Muscle layer of duodenum (tissue), 2 donors: Measurements from ENCODE around the gene C1orf198.

Experiments
- H3K27ac ChIP-seq: one replicate; pipeline ENCODE4 v1.7.0; 2013; ENCODE audit warnings: mild to moderate bottlenecking, low read length
- H3K27me3 ChIP-seq: one replicate; pipeline ENCODE4 v1.7.0; 2013; ENCODE audit warnings: low read depth, mild to moderate bottlenecking, control low read depth, low read length
- H3K36me3 ChIP-seq, 2 donors: one replicate each; pipeline ENCODE4 v1.7.0; 2013; ENCODE audit warnings: low read length in 2 of 2, control low read depth in 1 of 2, mild to moderate bottlenecking in 1 of 2; ENCODE audit not compliant: insufficient read depth in 2 of 2, control insufficient read depth in 1 of 2
- H3K4me1 ChIP-seq, 2 donors: one replicate each; pipeline ENCODE4 v1.7.0; 2013; ENCODE audit warnings: low read length in 2 of 2, mild to moderate bottlenecking in 2 of 2, control low read depth in 1 of 2, moderate library complexity in 1 of 2; ENCODE audit not compliant: insufficient read depth in 2 of 2, control insufficient read depth in 1 of 2
- H3K4me3 ChIP-seq, 2 donors: one replicate each; pipeline ENCODE4 v1.7.0; 2013; ENCODE audit warnings: low read length in 2 of 2, low read depth in 1 of 2, mild to moderate bottlenecking in 1 of 2
- H3K9me3 ChIP-seq, 2 donors: one replicate each; pipeline ENCODE4 v1.7.0; 2013; ENCODE audit warnings: low read length in 2 of 2, control low read depth in 1 of 2, mild to moderate bottlenecking in 1 of 2; ENCODE audit not compliant: control insufficient read depth in 1 of 2
- donor health status: healthy.

The C1orf198 gene

DNA sequence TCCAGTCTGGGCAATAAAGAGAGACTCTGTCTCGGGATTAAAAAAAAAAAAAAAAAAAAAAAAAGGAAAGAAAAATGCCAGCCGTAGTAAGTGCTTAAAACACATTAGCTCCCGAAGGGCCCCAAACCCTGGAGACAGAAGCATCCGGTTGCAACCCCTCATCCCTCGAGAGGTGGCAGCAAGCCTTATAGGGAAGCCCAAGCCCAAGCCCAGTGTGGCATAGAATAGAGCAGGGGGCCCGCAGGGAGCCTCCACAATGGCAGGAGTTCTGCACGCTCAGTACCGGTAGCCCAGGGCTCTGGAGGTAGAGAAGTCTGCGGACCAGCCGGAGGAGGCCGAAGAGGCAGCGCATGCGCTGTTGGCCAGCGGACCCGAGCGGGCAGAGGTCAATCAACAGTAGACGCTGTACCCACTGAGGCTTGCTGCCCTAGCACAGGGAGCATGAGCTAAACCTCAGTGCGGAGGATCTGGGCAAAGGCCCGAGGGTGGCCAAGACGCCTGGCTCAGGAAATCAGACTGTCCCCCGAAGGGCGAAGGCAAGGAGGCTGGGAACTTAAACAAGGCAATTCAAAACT is 34.1 kb upstream of the C1orf198 start:
- Histone ChIP-seq H3K27ac (no peak overlapping the region), H3K4me3 (no peak overlapping the region), H3K27me3 (no peaks in the 10 kb centered on the region), H3K36me3 (peaks cover 7 to 17% of the 10 kb centered on the region in 2 donors), H3K4me1 (peaks cover 0 to 7% of the 10 kb centered on the region in 2 donors), H3K9me3 (no peaks in the 10 kb centered on the region)

GRCh38 chr1:230901671-230902070 is 33.4 kb upstream of the C1orf198 start:
- Histone ChIP-seq H3K27ac (no peak overlapping the region), H3K9me3 (no peaks in the 10 kb centered on the region), H3K27me3 (no peaks in the 10 kb centered on the region), H3K36me3 (peaks cover 4 to 17% of the 10 kb centered on the region in 2 donors), H3K4me1 (peaks cover 0 to 7% of the 10 kb centered on the region in 2 donors), H3K4me3 (no peak overlapping the region)

DNA sequence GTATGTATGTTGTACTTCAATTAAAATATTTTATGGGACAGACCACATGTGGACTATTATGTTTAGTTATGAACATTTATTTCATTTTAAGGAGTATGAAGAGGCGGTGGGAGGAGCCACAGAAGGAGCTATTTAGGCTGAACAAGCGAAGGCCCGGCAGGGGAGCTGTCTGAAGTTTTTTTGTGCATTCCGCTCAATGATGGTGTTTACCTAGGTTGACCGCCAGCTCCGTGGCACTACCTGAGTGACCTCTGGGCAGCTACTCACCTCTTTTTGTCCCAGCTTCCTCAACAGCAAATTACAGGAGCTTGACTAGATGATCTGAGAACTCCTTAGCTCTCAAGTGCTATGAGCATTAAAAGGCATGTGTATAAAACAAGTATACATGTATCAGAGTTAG is 32.7 kb upstream of the C1orf198 start:
- Histone ChIP-seq H3K36me3 (peaks cover 4 to 17% of the 10 kb centered on the region in 2 donors), H3K27me3 (no peaks in the 10 kb centered on the region), H3K4me3 (no peak overlapping the region), H3K4me1 (peaks cover 0 to 3% of the 10 kb centered on the region in 2 donors), H3K27ac (no peak overlapping the region), H3K9me3 (no peaks in the 10 kb centered on the region)

DNA sequence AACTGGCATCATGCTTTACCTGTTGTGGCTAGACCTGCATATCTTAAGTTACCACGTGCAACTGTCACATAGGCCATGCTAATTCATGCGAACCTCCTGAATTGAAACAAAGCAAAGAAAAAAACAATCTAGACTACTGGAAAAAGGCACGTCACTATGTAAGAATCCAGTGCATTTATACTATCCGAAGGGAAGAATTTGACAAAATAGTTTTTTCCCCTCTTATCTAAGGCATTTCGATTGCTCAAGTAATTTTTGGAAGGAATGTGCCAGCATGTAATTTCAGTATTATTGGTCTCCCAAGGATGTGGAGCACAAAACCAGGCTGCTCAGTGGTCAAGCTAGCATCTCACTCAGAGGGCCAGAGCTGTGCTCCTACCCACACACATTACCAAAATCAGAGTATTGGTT is 31.5 kb upstream of the C1orf198 start:
- Histone ChIP-seq H3K9me3 (no peaks in the 10 kb centered on the region), H3K4me3 (no peak overlapping the region), H3K27ac (no peak overlapping the region), H3K4me1 (no peaks in the 10 kb centered on the region), H3K27me3 (no peaks in the 10 kb centered on the region), H3K36me3 (peaks cover 0 to 10% of the 10 kb centered on the region in 2 donors)

GRCh38 chr1:230898748-230899147 is 30.4 kb upstream of the C1orf198 start:
- no peaks in the 10 kb centered on the region for H3K9me3 ChIP-seq
- H3K4me1 ChIP-seq = no peaks in the 10 kb centered on the region
- H3K36me3 ChIP-seq = peaks cover 0 to 4% of the 10 kb centered on the region in 2 donors
- H3K27ac ChIP-seq = no peak overlapping the region
- H3K4me3 ChIP-seq = no peak overlapping the region
- no peaks in the 10 kb centered on the region for H3K27me3 ChIP-seq

DNA sequence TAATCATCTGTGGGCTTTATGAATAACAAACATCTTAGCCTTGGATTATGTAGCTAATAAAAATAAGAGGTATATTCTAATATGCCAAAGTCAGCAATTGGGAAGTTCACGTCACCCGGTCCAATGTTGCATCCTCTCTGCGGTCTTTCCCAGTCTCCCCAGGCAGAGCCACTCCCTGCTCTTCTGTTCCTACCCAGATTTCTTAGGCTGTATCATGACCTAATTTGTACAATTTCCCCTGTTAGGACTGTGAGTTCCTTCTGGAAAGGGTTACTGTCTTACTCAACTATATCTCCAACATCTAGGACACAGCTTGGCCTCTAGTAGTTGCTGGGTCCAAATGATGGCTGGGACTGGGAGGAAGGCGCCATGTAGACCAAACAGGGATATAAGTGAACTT is 29.8 kb upstream of the C1orf198 start:
- no peak overlapping the region for H3K4me3 ChIP-seq
- no peak overlapping the region for H3K27ac ChIP-seq
- H3K36me3 ChIP-seq = no peaks in the 10 kb centered on the region
- no peaks in the 10 kb centered on the region for H3K9me3 ChIP-seq
- no peaks in the 10 kb centered on the region for H3K27me3 ChIP-seq
- H3K4me1 ChIP-seq = no peaks in the 10 kb centered on the region

GRCh38 chr1:230896779-230897178 is 28.5 kb upstream of the C1orf198 start:
- H3K36me3 ChIP-seq = no peaks in the 10 kb centered on the region
- no peaks in the 10 kb centered on the region for H3K9me3 ChIP-seq
- H3K4me1 ChIP-seq = no peaks in the 10 kb centered on the region
- no peaks in the 10 kb centered on the region for H3K27me3 ChIP-seq
- H3K4me3 ChIP-seq = no peak overlapping the region
- no peak overlapping the region for H3K27ac ChIP-seq

- no peak overlapping the region for H3K4me3 ChIP-seq
- no peaks in the 10 kb centered on the region for H3K4me1 ChIP-seq
- H3K27me3 ChIP-seq = no peaks in the 10 kb centered on the region
- H3K27ac ChIP-seq = no peak overlapping the region
- H3K36me3 ChIP-seq = no peaks in the 10 kb centered on the region
- no peaks in the 10 kb centered on the region for H3K9me3 ChIP-seq
Measured at GRCh38 chr1:230895452-230895851, 27.1 kb upstream of the C1orf198 start.

- Histone ChIP-seq H3K4me3 (no peak overlapping the region), H3K36me3 (no peaks in the 10 kb centered on the region), H3K27ac (no peak overlapping the region), H3K4me1 (no peaks in the 10 kb centered on the region), H3K27me3 (no peaks in the 10 kb centered on the region), H3K9me3 (no peaks in the 10 kb centered on the region)
Measured at GRCh38 chr1:230894664-230895063, 26.3 kb upstream of the C1orf198 start.

DNA sequence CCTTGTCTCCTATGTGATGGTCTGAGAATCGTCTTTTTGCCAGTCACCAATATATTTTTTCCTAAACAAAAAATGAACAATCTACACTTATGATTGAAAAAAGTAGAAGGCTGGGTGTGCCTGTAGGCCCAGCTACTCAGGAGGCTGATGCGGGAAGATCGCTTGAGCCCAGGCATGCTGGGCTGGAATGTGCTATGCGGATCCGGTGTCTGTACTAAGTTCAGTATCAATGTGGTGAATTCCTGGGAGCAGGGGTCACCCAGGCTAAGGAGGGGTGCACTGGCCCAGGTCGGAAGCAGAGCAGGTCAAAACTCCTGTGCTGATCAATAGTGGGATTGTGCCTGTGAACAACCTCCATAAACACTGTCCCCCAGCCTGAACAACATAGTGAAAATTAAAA is 25.7 kb upstream of the C1orf198 start:
- Histone ChIP-seq H3K4me1 (no peaks in the 10 kb centered on the region), H3K27ac (no peak overlapping the region), H3K9me3 (no peaks in the 10 kb centered on the region), H3K27me3 (no peaks in the 10 kb centered on the region), H3K4me3 (no peak overlapping the region), H3K36me3 (no peaks in the 10 kb centered on the region)

DNA sequence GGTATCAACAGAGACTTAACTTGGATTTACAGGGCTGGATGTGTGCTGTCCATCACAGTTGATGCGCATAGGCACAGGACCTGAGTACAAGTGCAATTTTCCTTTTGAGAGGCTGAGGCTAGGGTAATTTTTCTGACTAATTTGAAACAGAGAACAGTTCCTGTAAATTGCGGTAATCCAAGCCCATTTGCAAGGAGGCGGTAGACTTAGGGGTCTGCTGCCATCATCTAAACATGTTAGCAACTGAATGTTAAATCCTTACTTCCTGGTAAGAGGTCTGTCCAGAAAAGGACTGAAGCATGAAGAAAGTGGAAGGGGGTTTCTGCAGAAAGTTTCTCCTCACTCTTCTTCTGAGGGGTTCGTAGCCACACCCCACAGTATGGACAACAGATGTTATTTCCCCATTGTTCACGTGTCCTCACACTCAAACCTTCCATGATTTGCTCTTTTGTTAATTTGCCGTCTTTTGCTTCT is 23.7 kb upstream of the C1orf198 start:
- Histone ChIP-seq H3K27ac (no peak overlapping the region), H3K4me3 (no peak overlapping the region), H3K27me3 (no peaks in the 10 kb centered on the region), H3K36me3 (no peaks in the 10 kb centered on the region), H3K9me3 (no peaks in the 10 kb centered on the region), H3K4me1 (no peaks in the 10 kb centered on the region)

DNA sequence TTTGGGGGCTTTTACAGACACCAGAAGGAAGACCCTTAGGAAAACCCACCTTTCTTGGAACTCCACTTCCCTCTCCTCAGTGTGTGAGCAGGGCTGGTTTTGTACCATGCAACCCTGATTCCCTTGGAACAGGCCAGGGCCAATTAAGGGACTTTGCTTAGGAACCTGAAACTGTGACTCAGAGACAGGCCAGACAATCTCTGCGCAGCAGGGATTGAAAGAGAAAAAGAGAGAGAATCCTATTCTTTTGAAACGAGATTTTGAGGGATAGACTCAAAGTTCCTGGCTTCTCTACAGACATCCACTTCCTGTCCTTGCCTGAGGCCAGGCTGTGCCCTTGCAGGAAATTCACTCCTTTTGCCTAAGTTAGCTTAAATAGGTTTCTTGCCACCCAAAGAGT is 23.1 kb upstream of the C1orf198 start:
- H3K9me3 ChIP-seq = no peaks in the 10 kb centered on the region
- no peaks in the 10 kb centered on the region for H3K36me3 ChIP-seq
- H3K27me3 ChIP-seq = no peaks in the 10 kb centered on the region
- no peaks in the 10 kb centered on the region for H3K4me1 ChIP-seq
- no peak overlapping the region for H3K4me3 ChIP-seq
- no peak overlapping the region for H3K27ac ChIP-seq
